Neural crest cell (in vitro differentiated cells): ENCODE data around the gene IGFBP2. TPM values are rescaled to one million over a fixed set of nuclear protein-coding genes. Genes with fewer than 3 reads are reported as not detected.

Experiments
- DNase-seq: peaks from one replicate; pipeline ENCODE4 v3.0.0; 2021; ENCODE audit warnings: low read depth, mixed read lengths, low spot score
- H3K27ac Mint-ChIP-seq: one replicate; pipeline ENCODE4 v1.8.0; 2021; ENCODE audit warnings: mild to moderate bottlenecking, mixed read lengths; ENCODE audit not compliant: unreplicated experiment
- H3K27me3 Mint-ChIP-seq: 2 replicates; pipeline ENCODE4 v1.8.0; 2021; ENCODE audit warnings: low read depth, mild to moderate bottlenecking, mixed read lengths
- H3K36me3 Mint-ChIP-seq: 2 replicates; pipeline ENCODE4 v1.8.0; 2021; ENCODE audit warnings: low read depth, mild to moderate bottlenecking, mixed read lengths
- H3K4me1 Mint-ChIP-seq: 2 replicates; pipeline ENCODE4 v1.8.0; 2021; ENCODE audit warnings: mixed read lengths
- H3K4me3 Mint-ChIP-seq: one replicate; pipeline ENCODE4 v1.8.0; 2021; ENCODE audit warnings: mild to moderate bottlenecking, mixed read lengths
- H3K9me3 Mint-ChIP-seq: 2 replicates; pipeline ENCODE4 v1.8.0; 2021; ENCODE audit warnings: mixed read lengths
- total RNA-seq: library from RNA; stranded (reverse); gene quantifications from 2 replicates; pipeline ENCODE4 v1.2.1, GENCODE V29; 2021
- TF ChIP-seq, protein P1 (sequence below): fragments of 200-600 bp; sonication (generic); conservative IDR thresholded peaks from 2 replicates; pipeline ENCODE4 v1.5.0; 2021; ENCODE audit warnings: antibody characterized with exemption, mild to moderate bottlenecking

The IGFBP2 gene
- total RNA-seq, 1 donor from 2014 or later = 366 TPM

GRCh38 chr2:216700781-216701180, 67.6 kb downstream of the IGFBP2 start:
- TF ChIP-seq, protein P1, sequence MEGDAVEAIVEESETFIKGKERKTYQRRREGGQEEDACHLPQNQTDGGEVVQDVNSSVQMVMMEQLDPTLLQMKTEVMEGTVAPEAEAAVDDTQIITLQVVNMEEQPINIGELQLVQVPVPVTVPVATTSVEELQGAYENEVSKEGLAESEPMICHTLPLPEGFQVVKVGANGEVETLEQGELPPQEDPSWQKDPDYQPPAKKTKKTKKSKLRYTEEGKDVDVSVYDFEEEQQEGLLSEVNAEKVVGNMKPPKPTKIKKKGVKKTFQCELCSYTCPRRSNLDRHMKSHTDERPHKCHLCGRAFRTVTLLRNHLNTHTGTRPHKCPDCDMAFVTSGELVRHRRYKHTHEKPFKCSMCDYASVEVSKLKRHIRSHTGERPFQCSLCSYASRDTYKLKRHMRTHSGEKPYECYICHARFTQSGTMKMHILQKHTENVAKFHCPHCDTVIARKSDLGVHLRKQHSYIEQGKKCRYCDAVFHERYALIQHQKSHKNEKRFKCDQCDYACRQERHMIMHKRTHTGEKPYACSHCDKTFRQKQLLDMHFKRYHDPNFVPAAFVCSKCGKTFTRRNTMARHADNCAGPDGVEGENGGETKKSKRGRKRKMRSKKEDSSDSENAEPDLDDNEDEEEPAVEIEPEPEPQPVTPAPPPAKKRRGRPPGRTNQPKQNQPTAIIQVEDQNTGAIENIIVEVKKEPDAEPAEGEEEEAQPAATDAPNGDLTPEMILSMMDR = no peak
- no peak for DNase-seq
- Mint-ChIP-seq H3K9me3 (no peaks in the 10 kb centered on the region), H3K4me3 (no peak overlapping the region), H3K27ac (no peak overlapping the region), H3K4me1 (peaks cover 4% of the 10 kb centered on the region), H3K36me3 (peaks cover 4% of the 10 kb centered on the region), H3K27me3 (no peaks in the 10 kb centered on the region)

DNA sequence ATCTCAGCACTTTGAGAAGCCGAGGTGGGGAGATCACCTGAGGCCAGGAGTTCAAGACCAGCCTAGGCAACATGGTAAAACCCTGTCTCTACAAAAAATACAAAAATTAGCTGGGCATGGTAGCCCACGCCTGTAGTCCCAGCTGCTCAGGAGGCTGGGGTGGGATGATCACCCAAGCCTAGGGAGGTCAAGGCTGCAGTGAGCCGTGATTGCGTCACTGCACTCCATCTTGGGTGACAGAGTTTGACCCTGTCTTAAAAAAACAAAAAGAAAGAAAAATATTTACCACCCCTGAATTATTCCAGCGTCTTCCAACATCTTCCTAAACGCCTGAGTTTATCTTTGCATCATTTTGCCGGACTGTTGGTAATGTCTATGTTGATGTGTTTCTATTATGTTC, 68.3 kb downstream of the IGFBP2 start:
- H3K27ac Mint-ChIP-seq = no peak overlapping the region
- no peak for DNase-seq
- peaks cover 4% of the 10 kb centered on the region for H3K36me3 Mint-ChIP-seq
- no peaks in the 10 kb centered on the region for H3K27me3 Mint-ChIP-seq
- no peak overlapping the region for H3K4me3 Mint-ChIP-seq
- peaks cover 4% of the 10 kb centered on the region for H3K4me1 Mint-ChIP-seq
- H3K9me3 Mint-ChIP-seq = no peaks in the 10 kb centered on the region
- TF ChIP-seq, protein P1 = no peak

DNA sequence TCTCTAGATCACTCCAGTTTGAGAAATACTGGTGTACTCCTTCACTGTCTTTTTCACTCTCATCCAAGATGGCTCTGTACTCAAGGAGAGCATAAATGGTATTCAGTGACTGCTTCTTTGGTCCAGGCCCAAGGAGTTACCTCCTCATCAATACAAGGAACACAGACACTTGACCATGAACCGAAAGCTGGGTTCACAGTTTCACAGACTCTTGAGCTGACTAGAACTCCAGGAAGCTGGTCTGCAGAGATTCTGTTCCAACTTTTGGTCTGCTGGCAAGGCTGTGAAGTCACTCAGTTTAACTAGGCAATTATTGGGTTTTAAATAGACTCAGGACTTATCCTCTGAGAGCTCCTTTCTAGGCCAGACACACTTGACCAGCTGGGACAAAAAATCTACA, 69.5 kb downstream of the IGFBP2 start:
- Mint-ChIP-seq H3K9me3 (no peaks in the 10 kb centered on the region), H3K36me3 (peaks cover 4% of the 10 kb centered on the region), H3K27me3 (no peaks in the 10 kb centered on the region), H3K4me3 (no peak overlapping the region), H3K27ac (no peak overlapping the region), H3K4me1 (peaks cover 4% of the 10 kb centered on the region)
- TF ChIP-seq, protein P1 = no peak
- DNase-seq = no peak

- Mint-ChIP-seq H3K9me3 (peaks cover 4% of the 10 kb centered on the region), H3K27ac (peak overlapping the region; percentile 32), H3K4me3 (no peak overlapping the region), H3K36me3 (peaks cover 5% of the 10 kb centered on the region), H3K27me3 (no peaks in the 10 kb centered on the region), H3K4me1 (peaks cover 29% of the 10 kb centered on the region)
- DNase-seq = no peak
- TF ChIP-seq, protein P1 = no peak
Observed at GRCh38 chr2:216710551-216711301, 77.5 kb downstream of the IGFBP2 start.

- H3K9me3 Mint-ChIP-seq = peaks cover 4% of the 10 kb centered on the region
Observed at GRCh38 chr2:216711348-216711747, 78.1 kb downstream of the IGFBP2 start.

More at GRCh38 chr2:216711348-216711747, 78.1 kb downstream of the IGFBP2 start:
- no peak for DNase-seq
- H3K27ac Mint-ChIP-seq = no peak overlapping the region
- H3K27me3 Mint-ChIP-seq = no peaks in the 10 kb centered on the region
- H3K4me3 Mint-ChIP-seq = no peak overlapping the region
- H3K36me3 Mint-ChIP-seq = peaks cover 5% of the 10 kb centered on the region
- H3K4me1 Mint-ChIP-seq = peaks cover 29% of the 10 kb centered on the region
- TF ChIP-seq, protein P1 = no peak
